ENCODE results near the gene LILRB3. TPM values are rescaled to one million over a fixed set of nuclear protein-coding genes. Genes with fewer than 3 reads are reported as not detected.

The LILRB3 gene
- total RNA-seq, 1 donor from 2014 or later = 0.50 TPM

GRCh38 chr19:54262066-54262465 lies 39.3 kb upstream of the LILRB3 start:
- no peak overlapping the region for H3K27ac Mint-ChIP-seq

GRCh38 chr19:54257116-54257480 lies 34.3 kb upstream of the LILRB3 start, which contains the start of gene LILRB5:
Gene LILRB5, minus strand, starts transcription at chr19:54257273. Its CDS starts 80 bp downstream, at chr19:54257193.
- H3K4me3 Mint-ChIP-seq (ENCODE audit: low read depth) = no peak within 1 kb of the TSS
- no peaks in the 10 kb centered on the region for H3K36me3 Mint-ChIP-seq (ENCODE audit: insufficient read depth)
- TF ChIP-seq CTCF (IDR thresholded peaks at IDR 0.05; ENCODE audit: unreplicated experiment) = no peak
- H3K9me3 Mint-ChIP-seq (ENCODE audit: low read depth) = no peaks in the 10 kb centered on the region
- H3K27ac Mint-ChIP-seq = no peak within 1 kb of the TSS
- H3K27me3 Mint-ChIP-seq = peaks cover 35% of the 10 kb centered on the region
- no peak for DNase-seq (ENCODE audit: low spot score, unreplicated experiment)
- no peaks in the 10 kb centered on the region for H3K4me1 Mint-ChIP-seq (ENCODE audit: low read depth)

More at GRCh38 chr19:54262066-54262465, 39.3 kb upstream of the LILRB3 start:
- no peaks in the 10 kb centered on the region for H3K4me1 Mint-ChIP-seq (ENCODE audit: low read depth)
- DNase-seq (ENCODE audit: low spot score, unreplicated experiment) = no peak
- H3K27me3 Mint-ChIP-seq = peaks cover 40% of the 10 kb centered on the region
- no peak for TF ChIP-seq CTCF (IDR thresholded peaks at IDR 0.05; ENCODE audit: unreplicated experiment)
- no peak overlapping the region for H3K4me3 Mint-ChIP-seq (ENCODE audit: low read depth)
- no peaks in the 10 kb centered on the region for H3K9me3 Mint-ChIP-seq (ENCODE audit: low read depth)
- H3K36me3 Mint-ChIP-seq (ENCODE audit: insufficient read depth) = no peaks in the 10 kb centered on the region

- Mint-ChIP-seq H3K27me3 (peaks cover 29% of the 10 kb centered on the region), H3K4me1 (ENCODE audit: low read depth) (no peaks in the 10 kb centered on the region), H3K9me3 (ENCODE audit: low read depth) (no peaks in the 10 kb centered on the region), H3K4me3 (ENCODE audit: low read depth) (no peak overlapping the region), H3K27ac (no peak overlapping the region), H3K36me3 (ENCODE audit: insufficient read depth) (no peaks in the 10 kb centered on the region)
- no peak for TF ChIP-seq CTCF (IDR thresholded peaks at IDR 0.05; ENCODE audit: unreplicated experiment)
- no peak for DNase-seq (ENCODE audit: low spot score, unreplicated experiment)
Observed at GRCh38 chr19:54256250-54257115, 33.7 kb upstream of the LILRB3 start.

GRCh38 chr19:54255105-54255775 lies 32.4 kb upstream of the LILRB3 start:
- DNase-seq (ENCODE audit: low spot score, unreplicated experiment) = no peak
- Mint-ChIP-seq H3K4me3 (ENCODE audit: low read depth) (no peak overlapping the region), H3K36me3 (ENCODE audit: insufficient read depth) (no peaks in the 10 kb centered on the region), H3K9me3 (ENCODE audit: low read depth) (no peaks in the 10 kb centered on the region), H3K4me1 (ENCODE audit: low read depth) (no peaks in the 10 kb centered on the region), H3K27ac (no peak overlapping the region), H3K27me3 (peaks cover 31% of the 10 kb centered on the region)
- no peak for TF ChIP-seq CTCF (IDR thresholded peaks at IDR 0.05; ENCODE audit: unreplicated experiment)

GRCh38 chr19:54254195-54254906 lies 31.5 kb upstream of the LILRB3 start:
- Mint-ChIP-seq H3K36me3 (ENCODE audit: insufficient read depth) (no peaks in the 10 kb centered on the region), H3K27me3 (peaks cover 36% of the 10 kb centered on the region), H3K4me3 (ENCODE audit: low read depth) (no peak overlapping the region), H3K9me3 (ENCODE audit: low read depth) (no peaks in the 10 kb centered on the region), H3K27ac (no peak overlapping the region), H3K4me1 (ENCODE audit: low read depth) (no peaks in the 10 kb centered on the region)
- TF ChIP-seq CTCF (IDR thresholded peaks at IDR 0.05; ENCODE audit: unreplicated experiment) = no peak
- DNase-seq (ENCODE audit: low spot score, unreplicated experiment) = no peak

Measured in progenitor cell of endocrine pancreas (in vitro differentiated cells).